GM21423 (cell line): ENCODE data around the gene C19orf47.
"Not testable (repeated sequence)": the region's sequence is repeated elsewhere in the genome, so short reads cannot be mapped to it uniquely, and the experiment has no call there.

Source experiments
- ATAC-seq: cut with Tn5 transposase; IDR thresholded peaks from one replicate; pipeline ENCODE4 v1.9.1; 2021; ENCODE audit warnings: mild to moderate bottlenecking, moderate library complexity; ENCODE audit not compliant: unreplicated experiment

The C19orf47 gene

DNA sequence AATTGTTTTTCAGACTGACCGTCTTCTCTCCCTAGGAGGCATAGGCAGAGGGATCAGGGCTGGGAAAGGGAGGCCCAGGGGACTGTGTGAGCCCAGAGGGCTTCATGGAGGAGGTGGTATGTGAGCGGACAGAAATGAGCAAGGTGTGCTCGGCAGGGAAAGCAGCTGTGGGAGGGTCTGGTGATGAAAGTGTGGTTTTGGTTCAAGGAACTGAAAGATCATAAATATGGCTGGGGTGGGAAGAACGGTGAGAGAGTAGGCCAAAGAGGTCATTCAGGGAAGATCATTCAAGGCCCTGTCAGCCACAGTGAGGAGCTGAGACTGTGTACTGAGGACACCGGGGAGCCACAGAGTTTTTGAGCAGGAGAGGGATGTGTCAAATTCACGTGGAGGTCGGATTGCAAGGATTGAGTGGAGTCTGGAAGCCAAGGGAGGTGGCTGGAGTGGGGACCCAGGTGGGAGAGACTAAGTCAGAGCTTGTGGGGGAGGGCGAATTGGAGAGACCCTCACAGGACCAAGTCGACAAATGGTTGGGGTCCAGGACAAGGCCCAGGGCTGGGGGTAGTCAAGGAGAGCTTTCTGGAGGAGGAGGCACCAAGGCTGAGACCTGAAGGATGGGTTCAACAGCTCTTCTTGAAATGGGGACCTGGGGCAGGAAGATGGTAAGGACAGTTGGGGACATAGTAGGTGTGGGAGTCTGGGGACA lies 7.9 kb upstream of the C19orf47 start:
- no peak for ATAC-seq

DNA sequence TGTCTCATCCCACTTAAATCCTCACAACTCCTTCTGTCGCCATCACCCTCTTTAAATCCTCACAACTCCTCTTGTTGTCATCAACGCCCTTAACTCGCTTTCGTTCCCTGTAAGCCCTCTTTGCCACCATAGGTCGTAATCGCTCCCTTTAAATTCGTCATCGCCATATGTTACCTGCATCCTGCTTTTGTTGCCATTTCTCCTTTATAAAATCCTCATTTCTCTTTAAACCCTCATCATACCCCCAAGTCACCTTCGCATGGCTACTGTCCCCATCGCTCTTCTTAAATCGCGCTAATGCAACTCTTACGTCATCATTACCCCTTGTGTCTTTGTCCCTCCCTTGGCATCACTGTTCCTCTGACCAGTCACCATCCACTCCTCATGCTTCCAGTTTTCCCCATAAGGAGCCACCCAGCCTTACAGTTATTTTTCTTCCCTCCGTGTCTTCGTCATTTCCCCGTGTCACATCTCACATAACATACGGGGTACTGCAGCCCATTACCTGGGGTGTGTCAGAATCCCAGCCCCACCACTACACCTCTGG lies 837 bp upstream of the C19orf47 start:
- ATAC-seq, result no peak

DNA sequence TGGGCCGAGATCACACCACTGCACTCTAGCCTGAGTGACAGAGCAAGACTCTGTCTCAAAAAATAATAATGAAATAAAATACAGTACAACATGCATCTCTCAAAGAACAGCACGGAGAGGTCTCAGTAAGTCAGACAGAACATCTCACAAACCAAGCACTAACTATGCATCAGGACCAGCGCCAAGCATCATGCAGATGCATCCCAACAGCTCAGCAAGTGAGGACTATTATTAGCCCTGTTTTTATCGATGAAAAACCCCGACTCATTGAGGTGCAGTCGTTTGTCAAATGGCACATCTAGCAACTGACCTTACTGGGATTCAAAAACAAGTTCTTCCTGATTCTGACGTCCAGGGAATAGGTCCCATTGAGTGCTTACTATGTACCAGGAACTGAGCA lies 3.8 kb downstream of the C19orf47 start:
- no peak for ATAC-seq

DNA sequence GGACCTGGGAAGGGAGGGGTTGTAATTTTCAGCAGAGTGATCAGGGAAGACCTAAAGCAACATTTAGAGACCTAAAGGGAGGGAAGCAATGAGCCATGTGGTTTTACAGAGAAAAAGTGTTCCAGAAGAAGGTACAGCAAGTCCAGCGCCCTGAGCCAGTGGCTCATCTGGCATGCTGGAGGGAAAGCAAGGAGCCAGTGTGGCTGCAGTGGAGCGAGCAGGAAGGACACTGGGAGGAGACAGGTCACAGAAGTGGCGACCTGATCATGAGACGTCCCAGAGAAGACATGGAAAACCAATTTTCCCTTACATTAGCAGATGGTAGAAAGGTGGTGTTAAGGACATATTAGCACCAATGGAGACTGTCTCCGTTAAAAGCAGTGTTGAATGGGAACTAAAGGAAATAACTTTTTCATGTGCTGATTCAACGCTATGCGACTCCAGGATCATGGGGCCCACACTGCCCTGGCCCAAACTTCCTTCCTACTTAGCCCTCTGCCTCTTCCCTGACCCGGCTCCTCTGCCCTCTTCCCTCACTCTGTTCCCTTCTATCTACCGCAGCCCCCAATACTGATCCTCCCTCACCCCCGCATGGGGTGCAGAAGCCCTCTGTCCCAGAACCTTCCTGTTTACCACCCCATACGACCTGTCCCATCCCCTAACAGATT lies 5.4 kb downstream of the C19orf47 start:
- ATAC-seq, result no peak

DNA sequence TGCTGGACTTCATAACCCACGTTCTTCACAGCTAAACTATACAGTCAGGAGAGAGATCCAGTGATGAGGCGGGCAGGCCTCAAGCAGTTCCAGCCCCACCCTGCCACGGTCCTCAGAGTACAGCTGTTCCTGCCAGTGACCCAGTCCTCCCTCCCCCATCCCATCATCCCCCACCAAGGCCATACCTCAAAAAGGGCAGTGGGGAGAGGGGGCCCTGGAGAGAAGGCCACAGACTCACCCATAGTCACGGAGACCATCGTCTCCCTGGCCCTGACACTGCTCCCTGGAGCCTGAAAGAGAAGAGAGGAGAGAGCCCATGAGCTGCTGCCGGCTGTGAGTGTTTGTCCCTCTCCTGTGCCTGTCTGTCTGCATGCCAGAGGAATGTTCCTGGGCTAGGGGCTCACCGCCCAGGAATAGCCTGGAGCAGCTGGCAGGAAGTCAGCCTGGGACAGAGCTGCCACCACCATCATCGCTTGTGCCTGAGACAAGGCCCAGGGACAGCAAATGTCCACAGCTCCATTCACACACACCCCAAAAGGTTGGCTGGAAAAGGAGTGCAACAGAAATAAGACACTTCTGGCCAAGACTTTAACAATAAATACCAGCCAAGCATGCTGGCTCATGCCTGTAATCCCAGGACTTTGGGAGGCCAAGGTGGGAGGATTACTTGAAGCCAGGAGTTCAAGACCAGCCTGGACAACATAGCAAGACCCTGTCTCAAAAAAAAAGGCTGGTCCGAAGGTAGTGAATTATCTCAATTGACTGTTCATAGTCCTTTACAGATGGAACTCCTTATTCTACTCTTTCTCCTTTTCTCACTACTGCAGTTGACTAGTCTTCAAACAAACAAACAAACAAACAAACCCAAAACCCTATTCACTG lies 6.4 kb downstream of the C19orf47 start:
- no peak for ATAC-seq

DNA sequence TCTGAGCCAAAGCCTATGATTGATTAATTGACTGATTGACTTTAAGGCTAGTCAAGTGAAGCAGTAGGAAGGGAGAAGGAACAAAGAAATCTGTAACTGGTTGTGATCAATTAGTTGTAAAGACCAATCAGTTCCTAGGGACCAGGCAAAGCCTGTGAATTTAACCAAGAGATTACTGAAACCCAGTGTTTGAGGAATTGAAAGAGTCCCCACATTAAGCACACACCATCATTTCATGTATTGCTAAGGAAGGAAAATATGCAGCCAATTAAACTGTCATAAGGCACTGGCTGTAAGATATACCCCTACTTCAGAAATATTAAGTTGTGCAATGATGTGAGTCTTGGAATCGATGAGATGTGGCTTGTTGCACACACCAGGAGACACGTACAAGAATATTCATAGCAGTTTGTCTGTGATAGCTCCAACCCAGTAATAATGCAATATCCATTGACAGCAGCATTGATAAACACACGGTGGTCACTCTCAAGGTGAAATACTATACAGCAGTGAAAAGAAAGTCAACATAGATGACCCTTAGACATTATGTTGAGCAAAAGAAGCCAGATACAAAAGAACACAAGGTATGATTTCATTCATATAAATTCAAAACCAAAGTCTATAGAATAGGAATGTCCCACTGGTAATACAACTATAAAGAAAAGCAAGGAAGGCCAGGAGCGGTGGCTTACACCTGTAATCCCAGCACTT lies 9.0 kb downstream of the C19orf47 start:
- ATAC-seq, result no peak

DNA sequence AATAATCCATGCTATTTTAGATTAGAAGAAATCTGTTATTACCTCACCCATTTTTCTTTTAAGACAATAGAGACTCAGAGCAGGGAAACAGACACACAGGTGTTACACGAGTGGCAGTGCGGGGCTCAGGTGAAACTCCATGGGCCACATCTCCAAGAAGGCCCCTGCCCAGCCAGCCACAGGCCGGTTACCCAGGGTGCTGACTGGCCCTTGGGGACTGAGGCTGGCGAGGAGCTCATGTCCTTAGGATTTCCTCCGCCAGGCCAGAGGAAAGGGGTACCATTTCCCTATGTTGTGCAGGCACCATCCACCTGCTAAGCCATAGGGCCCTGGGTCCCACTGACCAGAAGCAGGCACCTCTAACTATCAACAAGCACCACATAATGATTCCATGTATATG lies 10.6 kb downstream of the C19orf47 start:
- ATAC-seq, result no peak

DNA sequence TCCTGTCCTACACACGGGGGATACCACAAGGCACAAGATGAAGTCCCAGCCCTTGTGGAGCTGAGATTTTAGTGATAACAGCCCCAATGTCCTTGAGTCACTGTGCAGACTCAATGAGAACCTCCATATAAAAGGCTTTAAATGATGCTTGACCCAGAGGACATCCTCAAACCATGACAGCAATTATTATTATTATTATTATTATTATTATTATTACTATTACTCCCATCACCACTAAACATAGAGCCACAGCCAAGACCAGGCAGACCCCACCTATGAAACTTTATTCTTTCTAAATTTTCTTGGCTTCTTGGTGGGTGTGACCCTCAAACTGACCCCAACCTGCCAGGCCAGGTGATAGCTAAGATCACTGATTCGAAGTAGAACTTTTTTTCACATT lies 11.1 kb downstream of the C19orf47 start:
- ATAC-seq, result no peak

DNA sequence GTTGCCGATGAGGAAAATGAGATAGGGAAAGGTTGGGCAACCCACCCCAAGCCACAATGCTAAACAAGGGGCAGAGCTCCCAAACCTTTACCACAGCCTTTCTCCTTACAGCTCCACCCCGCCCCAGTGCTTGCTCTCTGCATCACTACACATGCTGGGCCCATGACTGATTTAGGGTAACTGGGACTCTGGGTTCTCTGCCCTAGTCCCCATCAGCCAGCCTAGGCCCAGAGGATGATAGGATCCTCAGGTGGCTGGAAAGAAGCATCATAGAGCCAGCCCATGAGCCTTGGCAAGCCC lies 11.6 kb downstream of the C19orf47 start:
- no peak for ATAC-seq

DNA sequence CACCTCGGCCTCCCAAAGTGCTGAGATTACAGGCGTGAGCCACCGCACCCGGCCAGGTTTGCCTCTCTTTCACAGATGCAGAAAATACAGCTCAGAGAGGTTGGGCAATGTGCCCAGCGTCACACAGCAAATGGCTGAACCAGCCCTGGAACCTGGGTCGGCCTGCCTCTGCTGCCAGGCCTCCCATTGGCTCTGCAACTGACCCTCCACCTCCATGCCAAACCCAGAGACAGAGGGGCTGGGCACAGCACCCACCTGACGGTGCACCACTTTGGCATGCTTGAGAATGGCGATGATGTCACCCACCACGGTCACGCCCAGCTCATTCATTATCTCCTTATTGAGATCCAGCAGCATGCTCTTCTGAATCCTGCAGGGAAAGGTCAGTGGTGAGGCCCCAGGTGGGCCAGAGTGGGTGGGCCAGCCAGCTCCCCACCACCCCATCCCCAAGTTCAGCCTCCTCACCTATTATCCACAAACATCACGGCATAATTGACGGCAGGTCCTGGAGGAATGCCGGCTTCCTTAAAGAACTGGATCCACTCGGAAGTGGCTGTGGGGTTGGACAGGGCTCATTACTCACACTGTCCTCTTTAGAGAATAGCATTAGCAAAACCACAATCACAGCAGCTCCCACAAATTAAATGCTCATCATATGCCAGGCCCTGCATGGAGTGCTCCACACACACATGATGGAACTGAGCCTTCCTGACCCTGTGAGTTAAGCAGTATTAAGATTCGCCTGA lies 12.2 kb downstream of the C19orf47 start:
- ATAC-seq, result no peak

DNA sequence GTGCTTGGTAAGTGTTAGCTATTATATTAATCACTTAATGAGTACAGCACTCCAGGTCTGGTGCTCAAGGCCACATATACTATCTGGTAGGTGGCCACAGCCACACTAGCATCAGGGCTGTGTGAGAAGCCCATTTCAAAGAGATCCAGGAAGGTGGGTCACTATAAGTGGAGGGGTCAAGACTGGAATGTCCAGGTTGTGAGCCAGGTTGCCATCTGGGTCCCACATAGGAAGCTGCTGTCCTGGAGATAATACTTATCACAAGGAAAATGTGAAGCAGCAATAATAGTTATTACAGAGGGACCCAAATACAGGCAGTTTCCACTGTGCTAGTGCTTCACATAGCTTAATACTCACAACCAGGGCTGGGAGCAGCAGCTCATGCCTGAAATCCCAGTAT lies 13.1 kb downstream of the C19orf47 start:
- ATAC-seq, result no peak

DNA sequence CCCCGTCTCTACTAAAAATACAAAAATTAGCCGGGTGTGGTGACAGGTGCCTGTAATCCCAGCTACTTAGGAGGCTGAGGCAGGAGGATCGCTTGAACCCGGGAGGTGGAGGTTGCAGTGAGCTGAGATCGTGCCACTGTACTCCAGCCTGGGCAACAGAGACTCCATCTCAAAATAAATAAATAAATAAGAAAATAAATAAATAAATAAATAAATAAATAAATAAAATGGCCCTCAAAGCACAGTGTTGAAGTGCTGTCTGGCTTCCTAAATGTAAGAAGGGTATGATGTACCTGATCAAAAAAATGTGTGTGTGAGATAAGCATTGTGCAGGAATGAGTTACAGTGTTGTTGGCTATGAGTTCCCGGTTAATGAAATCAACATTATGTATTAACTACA lies 15.1 kb downstream of the C19orf47 start:
- ATAC-seq, result not testable (repeated sequence)

DNA sequence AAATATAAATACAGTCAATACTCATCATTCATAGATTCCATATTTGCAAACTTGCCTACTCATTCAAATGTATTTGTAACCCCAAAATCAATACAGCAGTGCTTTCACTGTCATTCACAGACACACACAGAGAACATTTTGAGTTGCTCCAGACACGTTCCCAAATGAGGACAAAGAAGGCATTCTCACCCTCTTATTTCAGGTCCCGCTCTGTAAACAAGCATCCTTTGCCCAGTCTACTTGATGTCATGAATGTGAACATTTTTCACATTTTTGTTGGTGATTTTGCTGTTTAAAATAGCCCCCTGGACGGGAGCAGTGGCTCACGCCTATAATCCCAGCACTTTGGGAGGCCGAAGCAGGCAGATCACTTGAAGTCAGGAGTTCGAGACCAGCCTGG lies 15.5 kb downstream of the C19orf47 start:
- ATAC-seq, result no peak

DNA sequence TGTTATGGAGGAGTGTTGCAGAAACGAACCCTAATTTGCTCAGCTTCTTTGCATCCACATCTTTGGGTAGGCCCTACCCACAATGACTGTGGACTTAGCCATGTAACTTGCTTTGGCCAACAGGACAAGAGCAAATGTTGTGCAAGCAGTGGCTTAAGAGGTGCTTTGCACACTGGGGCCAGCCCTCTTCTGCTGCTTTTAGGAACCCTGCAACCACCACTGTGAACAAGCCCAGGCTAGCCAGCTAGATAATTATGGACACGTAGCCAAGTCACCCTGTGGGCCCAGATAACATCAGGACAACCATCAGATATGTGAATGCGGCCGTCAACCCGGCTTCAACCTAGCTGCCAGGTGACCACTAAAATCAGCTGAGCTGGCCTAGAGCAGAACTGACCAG lies 17.1 kb downstream of the C19orf47 start:
- no peak for ATAC-seq

DNA sequence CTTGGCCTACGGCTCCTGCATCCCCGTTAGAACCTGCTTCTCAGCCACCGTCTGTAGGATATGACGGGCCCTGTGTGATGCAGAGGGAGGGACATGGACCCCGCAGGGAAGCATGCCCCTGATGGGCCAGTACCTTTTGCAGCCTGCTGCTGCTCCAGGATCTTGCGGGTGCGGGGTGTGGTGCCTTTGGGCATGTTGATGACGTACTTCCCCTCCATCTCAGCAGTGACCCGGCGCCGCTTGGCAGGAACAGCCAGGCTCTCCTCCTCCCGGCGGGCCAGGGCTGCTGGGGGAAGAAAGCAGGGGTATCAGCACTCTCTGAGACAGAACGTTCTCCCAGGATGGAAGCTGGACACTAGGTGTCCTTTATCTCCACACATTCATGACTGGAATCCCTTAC lies 22.0 kb downstream of the C19orf47 start:
- ATAC-seq, result no peak

DNA sequence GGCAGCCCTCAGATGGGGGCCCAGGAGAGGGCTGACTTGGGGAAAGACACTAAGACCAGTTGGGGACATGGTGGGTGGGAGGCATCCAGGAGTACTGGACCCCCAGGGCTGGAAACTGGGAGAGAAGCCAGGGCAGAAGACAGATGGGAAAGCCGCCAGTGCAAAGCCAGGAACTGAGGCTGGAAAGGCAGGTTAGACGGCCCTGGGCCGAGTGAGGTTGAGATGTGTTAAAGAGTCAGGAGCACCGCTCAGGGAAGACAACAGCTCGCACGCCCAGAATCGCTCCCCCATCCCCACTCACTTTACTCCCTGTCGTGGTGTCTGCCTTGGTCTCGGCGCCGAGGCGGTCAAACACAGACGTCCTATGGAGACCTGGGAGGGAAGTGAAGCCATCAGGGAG lies 24.5 kb downstream of the C19orf47 start:
- ATAC-seq, result no peak

DNA sequence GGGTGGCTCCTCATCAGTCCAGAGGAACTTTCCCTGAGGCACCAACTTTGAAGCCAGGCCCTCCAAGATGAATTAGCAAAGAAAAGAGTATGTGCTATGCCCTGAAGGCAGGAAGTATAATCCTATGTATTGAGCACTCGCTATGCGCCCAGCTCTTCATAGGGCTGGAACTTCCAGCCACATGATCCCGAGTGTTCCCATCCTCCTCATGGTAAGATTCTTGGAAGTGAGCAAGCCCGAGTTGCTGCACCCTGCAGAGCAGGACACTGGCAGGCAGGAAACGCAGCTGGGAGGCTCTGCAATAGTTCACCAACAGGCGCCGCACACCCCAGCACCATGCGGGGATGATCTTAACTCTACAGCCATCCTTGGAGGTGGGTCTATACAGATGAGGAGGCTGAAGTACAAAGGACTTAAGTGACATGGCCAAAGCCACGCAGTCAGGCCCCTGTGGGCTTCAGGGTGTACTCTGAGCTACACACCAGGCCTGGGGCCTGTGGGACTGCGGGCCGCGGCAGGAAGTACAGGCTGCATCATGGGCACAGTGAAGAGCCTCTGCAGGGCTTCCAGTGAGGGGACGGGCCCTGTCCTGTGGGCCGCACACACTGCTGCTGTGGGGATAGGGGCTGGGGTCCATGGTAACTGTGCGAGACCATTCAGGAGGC lies 25.1 kb downstream of the C19orf47 start:
- no peak for ATAC-seq

DNA sequence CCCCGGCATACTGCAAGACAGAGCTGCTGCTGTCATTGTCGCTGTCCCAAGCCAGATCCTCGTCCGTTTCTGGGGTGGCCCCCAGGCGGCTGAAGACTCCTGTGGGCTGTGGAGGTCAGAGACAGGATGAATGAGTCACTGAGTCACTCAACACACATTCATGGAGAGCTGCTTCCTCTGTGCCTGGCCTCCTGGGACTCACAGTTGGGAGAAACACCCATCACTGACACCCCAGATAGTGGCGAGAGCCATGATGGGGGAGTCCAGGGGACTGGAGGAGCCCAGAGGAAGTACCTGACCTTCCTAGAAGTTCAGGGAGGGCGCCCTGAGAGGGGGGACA lies 26.0 kb downstream of the C19orf47 start:
- no peak for ATAC-seq

DNA sequence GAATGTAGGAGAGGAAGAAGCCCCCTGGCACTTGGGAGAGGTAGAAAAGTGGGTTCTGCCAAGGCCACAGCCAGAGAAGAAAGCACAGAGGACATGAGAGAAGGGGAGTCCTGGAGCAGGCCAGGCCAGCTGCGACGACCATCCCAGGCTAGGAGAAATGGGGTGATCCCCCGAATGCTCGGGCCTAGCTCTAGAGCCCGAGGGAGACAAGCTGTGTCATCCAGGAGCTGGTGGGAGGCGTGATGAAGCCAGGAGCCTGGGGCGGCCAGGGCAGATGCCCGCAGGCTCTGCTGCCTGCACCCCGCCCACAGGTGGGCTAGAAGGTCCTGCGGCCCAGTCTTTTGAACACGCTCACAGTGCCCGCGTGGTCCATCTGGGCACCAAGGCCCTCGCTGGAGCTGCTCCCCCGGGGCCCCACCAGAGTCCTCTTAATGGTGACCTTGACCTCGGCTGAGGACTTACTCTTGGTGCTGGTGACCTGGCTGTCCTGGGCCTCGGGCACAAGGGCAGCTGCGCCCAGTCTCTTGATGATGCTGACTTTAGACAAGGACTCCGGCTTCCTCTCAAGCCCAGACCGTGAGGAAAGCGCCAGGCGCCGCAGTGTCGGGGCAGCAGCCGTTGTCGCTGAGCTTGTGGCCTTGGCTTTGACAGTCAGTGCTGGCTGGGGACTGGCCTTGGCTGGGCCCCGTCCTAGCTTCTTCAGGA lies 26.5 kb downstream of the C19orf47 start:
- no peak for ATAC-seq
